CD4-positive, alpha-beta T cell treated with Interleukin-15 for 4 hours (primary cell): ENCODE measurements around the gene SMCO4.
"Not testable (repeated sequence)": the region's sequence is repeated elsewhere in the genome, so short reads cannot be mapped to it uniquely, and the experiment has no call there.

Experiments used
- DNase-seq: peaks from one replicate; pipeline ENCODE4 v3.0.0-alpha.2; 2020; ENCODE audit warnings: low spot score

SMCO4 gene, protein sequence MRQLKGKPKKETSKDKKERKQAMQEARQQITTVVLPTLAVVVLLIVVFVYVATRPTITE

DNA sequence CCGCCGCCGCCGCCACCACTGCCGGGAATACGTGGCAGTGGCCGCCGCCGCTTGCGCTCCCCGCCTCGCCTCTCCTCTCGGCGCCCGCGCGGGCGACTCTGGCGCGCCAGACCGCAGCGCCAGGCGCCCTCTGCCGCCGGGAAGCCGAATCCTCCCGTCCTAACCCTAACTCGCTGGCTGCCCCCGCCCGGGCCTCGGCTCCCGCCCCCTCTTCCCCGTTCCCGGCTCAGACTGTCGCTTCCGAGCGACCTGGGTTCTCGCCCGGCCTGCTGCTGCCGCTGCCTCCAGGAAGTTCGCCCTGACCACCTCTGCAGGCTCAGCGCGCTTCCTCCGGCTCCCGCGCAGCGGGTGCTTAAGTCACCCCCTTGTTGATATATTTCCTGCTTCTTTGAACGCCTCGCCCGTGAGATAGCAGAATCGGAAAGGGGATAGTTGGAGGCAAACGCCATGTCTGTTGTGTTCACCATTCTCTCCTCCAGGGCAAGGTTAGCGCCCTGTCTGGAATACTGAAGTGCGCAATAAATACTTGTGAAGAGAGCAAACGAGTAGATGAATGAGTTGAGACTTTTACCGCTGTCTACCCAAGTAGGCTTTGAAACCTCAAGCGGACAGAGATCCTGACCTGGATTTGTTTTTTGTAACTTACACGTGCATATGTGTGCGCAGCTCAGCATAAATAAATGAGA is at the start of gene SMCO4:
Gene SMCO4 (minus strand): TSS at position 100 of the 686 bp plus-strand sequence. CDS start 64,202 bp downstream, outside the sequence.
- peak; percentile 59 for DNase-seq

DNA sequence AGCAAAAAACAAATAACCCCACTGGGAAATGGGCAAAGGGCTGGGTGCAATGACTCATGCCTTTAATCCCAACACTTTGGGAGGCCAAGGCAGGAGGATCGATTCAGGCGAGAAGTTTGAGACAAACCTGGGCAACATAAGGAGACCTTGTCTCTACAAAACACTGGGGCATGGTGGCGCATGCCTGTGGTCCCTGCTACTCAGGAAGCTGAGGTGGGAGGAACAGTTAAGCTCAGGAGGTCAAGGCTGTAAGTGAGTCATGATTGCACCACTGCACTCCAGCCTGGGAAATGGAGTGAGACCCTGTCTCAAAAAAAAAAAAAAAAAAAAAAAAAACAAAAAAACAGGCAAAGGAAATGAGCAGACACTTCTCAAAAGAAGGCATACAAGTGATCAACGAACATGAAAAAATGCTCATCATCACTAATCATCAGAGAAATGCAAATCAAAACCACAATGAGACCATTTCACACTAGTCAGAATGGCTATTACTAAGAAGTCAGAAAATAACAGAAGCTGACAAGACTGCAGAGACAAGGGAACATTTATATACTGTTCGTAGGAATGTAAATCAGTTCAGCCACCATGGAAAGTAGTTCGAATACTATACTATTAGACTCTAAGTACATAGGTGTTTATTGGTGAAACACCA is 48.2 kb upstream of the SMCO4 start:
- DNase-seq, result no peak

DNA sequence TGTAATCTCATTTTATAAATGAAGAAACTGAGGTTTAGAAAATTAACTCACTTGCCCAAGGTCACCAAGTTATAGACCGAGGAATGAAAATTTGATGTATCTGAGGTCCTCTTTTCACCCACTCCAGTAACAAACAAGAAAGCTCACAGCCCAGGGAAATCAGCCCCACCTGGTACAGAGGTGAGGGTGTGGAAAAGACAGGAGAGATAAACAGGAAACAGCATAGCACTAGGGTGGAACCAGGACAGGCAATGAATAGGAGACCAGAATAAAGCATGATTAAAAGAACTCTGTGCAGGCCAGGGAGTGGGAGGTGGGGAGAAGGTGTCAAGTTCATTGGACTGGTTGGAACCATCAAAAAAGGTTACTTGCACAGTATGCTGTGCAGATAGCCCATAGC is 46.2 kb upstream of the SMCO4 start:
- DNase-seq, result no peak

DNA sequence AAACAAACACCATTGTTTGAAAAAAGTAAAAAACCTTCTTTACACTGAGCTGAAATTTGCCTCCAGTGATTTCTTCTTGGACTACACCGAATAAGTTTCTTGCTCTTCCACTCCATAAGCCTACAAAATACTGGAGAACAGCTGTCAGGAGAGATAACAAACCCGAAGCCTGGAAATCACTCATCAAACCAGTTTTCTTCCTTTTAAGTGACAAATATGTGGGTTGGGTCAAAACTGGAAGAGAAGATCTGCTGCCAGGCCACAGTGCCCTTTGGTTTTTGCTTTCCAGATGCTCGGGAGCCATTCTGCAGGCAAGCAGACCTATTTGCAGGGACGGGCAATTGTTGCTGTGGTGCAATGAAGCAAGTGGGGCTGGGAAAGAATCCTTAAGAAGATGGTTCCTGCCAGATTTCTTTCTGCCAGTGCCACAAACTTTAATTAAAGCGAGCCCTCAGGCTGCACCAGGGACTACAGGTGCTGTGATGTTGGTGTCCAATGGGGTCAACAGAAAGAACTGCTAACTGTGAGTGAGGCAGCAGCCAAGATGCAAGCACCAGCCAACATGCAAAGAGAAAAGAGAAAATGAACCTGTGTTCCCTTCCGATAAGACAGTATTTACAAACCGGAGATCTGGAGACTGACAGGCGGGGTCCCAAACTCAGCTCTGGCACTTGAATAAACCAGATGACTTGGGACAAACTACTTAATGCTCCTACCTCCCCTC is 44.8 kb upstream of the SMCO4 start:
- no peak for DNase-seq

DNA sequence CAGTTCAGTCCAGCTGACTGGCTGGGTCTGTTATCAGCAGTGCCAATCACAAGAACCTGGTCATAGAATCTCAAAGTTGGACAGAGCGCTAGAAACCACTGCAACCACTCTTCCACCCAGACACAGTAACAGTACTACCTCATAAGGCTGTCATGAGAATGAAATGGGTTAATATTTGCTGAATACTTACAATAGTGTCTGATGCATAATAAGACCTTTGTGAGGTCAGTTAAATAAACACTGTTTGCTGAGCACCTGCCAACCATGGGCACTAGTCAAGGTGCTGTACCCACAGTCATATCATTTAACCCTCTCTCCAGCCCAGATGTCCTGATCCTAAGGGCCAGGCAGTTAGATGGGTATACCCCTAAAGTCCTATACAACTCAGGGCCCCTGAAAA is 44.2 kb upstream of the SMCO4 start:
- not testable (repeated sequence) for DNase-seq

DNA sequence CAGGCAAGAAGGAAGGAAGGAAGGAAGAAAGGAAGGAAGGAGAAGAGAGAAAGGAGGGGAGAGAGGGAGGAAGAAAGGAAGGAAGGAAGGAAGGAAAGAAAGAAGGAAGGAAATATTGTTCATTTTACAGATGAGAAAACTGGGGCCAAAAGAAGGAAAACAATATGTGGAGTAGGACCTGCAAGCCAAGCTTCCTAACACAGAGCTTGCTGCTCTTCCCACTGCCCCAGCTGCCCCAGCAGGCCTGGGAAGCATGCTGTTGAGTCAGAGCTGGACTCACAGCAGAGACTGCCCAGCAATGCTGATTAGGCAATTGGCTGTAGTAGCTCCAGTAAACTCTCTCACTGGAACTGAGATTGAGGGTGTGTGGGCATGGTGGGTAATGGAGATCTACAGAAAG is 42.6 kb upstream of the SMCO4 start:
- no peak for DNase-seq

DNA sequence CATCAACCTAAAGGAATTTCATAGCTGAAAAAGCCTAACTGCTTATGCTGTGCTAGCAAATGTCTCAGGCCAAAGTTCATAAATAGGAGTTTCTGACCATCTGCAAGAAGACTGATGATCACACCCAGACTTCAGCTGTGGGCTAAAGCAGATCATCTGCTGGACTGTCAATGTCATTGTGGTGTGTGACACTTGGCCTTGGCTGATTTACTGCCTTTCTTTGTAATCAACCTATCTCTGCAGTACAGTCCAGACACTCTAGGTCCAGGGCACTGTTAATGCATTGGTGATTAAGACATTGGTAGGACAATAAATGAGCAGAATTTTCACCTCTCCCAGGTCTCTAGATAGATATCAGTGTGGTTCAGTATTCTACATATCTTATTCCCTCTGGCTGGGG is 40.3 kb upstream of the SMCO4 start:
- no peak for DNase-seq

DNA sequence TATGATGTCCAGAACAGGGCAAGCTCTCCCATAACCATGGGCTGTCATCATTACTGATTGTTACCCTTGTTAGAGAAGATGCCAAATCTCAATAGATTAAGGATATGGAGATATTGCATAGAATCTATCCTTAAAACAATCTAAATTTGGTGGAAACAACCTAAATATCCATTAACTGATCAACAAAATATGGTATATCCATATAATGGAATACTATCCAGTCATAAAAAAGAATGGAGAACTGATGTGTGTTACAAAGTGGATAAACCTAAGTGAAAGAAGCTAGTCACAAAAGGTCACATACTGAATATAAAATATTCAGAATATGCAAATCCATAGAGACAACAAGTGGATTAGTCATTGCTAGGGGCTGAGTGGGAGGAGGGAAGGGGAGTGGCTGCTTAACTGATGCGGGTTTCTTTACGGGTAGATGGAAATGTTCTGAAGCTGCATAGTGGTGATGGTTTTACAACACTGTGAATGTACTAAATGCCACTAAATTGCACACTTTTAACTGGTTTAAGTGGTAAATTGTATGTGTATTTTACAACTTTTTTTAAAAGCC is 36.1 kb upstream of the SMCO4 start:
- no peak for DNase-seq

DNA sequence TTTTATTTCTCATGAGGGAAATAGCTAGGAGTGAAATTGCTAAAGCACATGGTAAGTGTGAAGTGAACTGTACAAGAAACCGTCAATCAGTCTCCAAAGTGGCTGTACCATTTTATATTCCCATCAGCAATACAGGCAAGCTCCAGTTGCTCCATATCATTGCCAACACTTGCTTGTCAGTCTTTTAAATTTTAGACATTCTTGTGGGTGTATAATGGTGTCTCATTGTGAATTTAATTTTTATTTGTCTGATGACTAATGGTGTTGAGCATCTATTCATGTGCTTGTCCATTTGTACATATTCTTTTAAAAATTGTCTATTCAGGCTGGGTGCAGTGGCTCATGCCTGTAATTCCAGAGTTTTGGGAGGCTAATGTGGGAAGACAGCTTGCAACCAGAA is 34.1 kb upstream of the SMCO4 start:
- DNase-seq, result no peak

DNA sequence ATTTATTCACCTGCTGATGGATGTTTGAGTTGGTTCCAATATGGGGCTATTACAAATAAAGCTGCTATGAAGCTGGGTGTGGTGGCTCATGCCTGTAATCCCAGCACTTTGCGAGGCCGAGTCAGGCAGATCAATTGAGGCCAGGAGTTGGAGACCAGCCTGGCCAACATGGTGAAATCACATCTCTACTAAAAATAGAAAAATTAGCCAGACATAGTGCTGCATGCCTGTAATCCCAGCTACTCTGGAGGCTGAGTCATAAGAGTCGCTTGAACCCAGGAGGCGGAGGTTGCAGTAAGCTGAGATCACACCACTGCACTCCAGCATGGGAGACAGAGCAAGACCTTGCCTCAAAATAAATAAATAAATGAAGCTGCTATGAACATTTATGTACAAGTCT is 33.7 kb upstream of the SMCO4 start:
- not testable (repeated sequence) for DNase-seq

DNA sequence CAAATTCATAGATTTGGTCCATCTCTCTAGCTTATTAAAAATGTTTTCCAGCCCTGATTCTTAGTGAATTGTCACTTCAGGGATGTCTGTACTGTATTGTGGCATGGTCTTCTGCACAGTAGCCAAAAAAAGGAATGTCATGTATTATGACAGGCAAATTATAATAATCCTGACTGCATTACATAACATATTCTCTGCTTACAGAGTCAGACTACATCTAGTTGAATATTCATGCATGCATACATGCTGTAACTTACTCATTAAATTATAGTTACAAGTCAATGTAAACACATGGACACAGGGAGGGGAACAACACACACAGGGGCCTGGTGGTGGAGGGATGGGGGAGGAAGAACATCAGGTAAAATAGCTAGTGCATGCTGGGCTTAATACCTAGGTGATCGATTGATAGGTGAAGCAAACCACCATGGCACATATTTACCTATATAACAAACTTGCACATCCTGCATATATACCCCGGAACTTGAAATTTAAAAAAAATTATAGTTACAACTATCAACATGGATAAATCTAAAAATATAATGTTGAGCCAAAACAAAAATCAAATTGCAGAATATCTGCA is 31.5 kb upstream of the SMCO4 start:
- DNase-seq, result no peak

DNA sequence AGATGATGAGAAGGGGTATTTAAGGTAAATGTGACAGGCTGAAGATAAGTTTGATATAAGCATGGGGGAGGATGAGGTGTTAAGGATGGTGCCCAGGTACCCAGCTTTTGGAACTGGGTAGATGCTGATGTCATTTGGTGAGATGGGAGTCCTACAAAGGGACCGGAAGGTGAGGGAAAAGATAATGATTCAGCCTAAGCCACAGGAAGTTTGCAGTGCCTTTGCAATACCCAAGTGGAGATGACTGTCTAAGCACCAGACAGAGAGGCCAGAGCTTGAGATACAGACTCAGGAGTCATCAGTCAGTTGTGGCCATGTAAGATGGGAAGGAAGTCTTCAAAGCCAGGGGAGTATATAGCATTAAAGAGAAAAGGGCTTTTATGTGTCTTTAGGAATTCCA is 30.0 kb upstream of the SMCO4 start:
- no peak for DNase-seq

DNA sequence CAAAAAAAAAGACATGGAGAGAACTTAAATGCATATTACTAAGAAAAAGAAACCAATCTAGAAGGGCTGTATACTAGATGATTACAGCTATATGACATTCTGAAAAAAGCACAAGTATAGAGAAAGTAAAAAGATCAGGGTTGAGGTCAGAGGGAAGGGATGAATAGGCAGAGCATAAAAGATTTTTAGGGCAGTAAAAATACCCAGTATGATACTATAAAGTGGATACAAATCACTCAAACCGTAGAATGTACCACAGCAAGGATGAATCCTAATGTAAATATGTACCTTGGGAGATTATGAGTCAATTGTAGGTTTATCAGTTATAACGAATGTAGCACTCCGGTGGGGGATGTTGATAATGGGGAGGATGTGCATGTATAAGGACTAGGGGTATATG is 29.4 kb upstream of the SMCO4 start:
- DNase-seq, result no peak

DNA sequence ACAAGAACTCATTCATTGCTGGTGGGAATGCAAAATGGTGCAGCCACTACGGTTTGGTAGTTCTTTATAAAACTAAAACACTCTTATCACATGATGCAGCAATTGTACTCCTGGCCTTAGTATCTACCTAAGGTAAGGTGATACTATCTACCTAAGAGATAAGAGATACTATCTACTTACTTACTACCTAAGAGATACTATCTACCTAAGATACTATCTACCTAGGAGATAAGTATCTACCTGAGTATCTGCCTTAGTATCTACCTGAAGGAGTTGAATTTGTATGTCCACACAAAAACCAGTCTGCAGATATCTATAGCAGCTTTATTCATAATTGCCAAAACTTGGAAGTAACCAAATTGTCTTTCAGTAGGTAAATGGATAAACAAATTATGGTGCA is 29.0 kb upstream of the SMCO4 start:
- DNase-seq, result no peak

DNA sequence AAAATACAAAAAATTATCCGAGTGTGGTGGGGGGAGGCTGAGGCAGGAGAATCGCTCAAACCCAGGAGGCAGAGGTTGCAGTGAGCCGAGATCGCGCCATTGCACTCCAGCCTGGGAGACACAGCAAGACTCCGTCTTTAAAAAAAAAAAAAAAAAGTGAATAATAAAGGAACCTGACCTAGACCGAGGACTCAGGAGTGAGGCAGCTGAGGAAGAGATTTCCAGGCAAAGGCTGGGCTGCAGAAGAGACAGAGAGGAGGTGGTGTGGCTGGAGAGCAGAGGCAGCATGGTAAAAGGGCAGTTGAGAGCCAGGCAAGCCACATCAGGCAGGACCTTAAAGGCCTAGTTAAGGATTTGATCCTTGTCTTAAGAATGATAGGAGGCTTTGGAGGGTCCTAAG is 28.4 kb upstream of the SMCO4 start:
- DNase-seq, result no peak

DNA sequence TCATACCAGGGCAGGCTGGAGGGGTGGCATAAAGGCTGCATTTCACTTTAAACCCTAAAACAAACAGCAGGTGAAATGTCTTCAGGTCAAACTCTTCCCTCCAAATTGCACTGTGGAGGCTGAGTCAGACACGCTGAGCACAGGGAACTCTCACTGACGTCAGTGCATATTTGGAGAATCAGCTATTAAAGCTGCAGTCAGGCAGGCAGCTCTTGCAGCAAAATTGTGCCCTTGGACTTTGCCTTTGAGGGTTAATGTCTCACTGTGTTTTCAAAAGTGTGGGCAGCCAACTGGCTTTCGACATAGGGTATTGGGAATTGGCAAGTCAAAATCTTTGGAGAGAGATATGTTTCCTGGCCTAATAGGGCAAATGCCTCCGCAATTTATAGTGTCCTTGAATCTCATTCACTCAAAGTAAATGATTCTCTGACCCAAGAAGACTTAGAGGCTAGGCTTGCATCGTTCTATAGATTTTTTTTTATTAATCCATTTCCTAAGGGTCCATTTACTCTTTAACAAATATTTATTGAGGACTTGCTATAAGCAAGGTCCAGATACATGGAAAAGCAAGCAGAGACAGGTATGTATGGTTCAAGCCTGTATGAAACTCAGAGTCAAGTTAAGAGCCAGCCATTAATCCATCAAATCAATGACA is 27.7 kb upstream of the SMCO4 start:
- DNase-seq, result no peak

DNA sequence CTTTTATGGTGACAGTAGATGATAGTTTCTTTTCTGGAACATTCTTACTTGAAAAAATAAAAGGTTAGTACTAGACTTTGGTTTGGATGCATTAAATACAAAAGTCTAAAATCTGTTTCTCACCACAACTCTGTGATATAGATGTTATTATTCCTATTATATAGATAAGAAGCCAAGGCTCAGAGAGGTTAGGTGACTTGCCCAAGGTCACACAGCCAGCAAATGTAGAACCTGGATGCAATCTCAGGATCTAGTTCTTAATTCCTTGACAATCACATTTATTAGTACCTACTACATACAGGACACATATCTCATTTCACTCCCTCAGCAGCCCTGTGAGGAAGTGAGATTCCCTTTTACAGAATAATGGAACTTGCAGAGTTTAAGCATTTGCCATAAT is 26.3 kb upstream of the SMCO4 start:
- no peak for DNase-seq

DNA sequence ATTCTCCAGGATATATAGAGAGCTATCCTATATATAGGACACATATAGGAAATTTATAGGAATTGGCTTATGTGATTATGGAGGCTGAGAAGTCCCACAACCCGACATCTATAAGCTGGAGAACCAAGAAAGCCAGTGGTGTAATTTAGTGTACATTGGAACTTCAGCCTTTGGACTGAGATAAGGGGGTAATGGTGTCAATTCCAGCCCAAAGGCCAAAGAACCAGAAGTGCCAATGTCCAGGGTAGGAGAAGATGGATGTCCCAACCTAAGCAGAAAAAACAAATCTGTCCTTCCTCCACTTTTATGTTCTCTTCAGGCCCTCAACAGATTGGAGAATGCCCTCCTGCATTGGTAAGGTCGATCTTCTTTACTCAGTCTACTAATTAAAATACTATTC is 25.5 kb upstream of the SMCO4 start:
- no peak for DNase-seq

DNA sequence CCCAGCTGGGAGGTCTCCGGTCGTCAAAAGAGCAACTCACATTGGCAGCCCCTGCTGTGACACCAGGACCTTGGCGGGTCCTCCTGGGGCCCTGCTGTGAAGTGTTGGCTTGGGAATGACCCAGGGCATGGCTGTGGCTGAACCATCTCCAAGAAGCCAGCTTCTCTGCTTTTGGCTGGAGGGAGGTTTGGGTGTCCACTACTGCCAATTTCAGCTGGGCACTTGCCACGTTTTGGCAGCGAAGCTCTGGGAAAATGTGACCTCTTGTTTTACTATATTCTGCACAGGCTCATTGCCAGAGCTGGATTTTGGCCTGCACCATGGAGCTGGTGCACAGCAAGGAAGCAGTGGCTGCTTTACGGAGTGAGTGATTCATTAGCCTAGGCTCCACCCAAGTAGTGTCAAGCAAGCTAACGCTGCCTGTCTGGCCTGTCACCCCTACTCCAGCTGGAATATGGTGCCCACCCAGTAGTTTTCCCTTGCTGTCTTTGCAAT is 24.3 kb upstream of the SMCO4 start:
- no peak for DNase-seq

DNA sequence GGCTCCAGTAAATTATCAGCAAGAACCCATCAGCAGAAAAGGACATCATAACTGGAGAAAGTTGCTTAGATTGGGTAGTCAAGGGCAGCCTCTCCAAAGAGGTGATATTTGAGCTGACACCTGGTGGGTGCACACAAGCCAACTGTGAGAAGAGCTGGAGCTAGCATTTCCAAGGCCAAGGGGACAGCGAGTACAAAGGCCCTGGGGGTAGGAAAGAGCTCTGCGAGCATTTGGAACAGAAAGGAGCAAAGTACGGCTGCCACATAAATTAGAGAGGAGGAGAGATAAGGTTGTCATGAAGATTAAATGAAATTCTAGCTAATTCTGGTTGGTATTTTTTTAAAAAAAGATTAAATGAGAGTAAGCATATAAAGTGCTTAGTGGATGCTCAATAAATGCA is 21.7 kb upstream of the SMCO4 start:
- no peak for DNase-seq

DNA sequence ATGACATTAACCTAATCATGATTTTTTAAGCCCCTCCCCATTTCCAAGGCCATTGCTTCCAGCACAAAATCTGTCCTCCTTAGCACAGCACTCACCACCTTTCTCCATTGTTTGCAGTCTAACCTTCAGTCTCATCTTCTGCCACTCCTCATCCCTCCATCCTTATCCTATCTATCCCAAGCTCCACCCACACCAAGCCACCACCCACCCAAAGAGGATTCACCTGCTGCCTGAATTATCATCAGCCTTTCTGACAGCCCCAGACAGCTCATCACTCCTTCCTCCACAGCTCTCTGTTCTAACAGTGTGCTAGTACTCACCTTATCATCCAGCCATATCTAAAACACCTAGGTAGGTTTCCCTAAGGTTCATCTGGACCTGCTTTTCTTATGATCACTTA is 20.7 kb upstream of the SMCO4 start:
- DNase-seq, result no peak
